HepG2 (cell line): ENCODE data around the gene LRRC10B.

Source experiments
- CHD2 ChIP-seq: IDR thresholded peaks from 2 replicates; pipeline ENCODE4 v1.6.1; 2011; ENCODE audit warnings: low read depth, low read length, improper control_type of control experiment
- FOXM1 ChIP-seq: sonication (generic); formaldehyde crosslinking; IDR thresholded peaks from 2 replicates; pipeline ENCODE4 v1.5.0; 2020; ENCODE audit warnings: missing genetic modification reagents
- ZBTB33 ChIP-seq: sonication (generic); formaldehyde crosslinking; IDR thresholded peaks from 2 replicates; pipeline ENCODE4 v1.4.0; 2020; ENCODE audit warnings: missing genetic modification reagents
- ZNF512 ChIP-seq: sonication (generic); formaldehyde crosslinking; IDR thresholded peaks from 2 replicates; pipeline ENCODE4 v1.4.0; 2020; ENCODE audit warnings: mild to moderate bottlenecking, missing genetic modification reagents
- ZNF687 ChIP-seq: sonication (generic); formaldehyde crosslinking; IDR thresholded peaks from 2 replicates; pipeline ENCODE4 v1.5.1; 2020; ENCODE audit warnings: mild to moderate bottlenecking, missing genetic modification reagents, moderate library complexity
- ZNF704 ChIP-seq: sonication (generic); formaldehyde crosslinking; IDR thresholded peaks from 2 replicates; pipeline ENCODE4 v1.8.1; 2023; ENCODE audit warnings: mild to moderate bottlenecking, inconsistent platforms, moderate library complexity, missing genetic modification reagents, borderline replicate concordance

GRCh38 chr11:61551634-61552033, 43.1 kb downstream of the LRRC10B start:
- no peak for TF ChIP-seq ZBTB33 (CRISPR knock-in tag)
- TF ChIP-seq ZNF512 (CRISPR knock-in tag): no peak
- TF ChIP-seq CHD2: no peak
- TF ChIP-seq FOXM1: no peak
- no peak for TF ChIP-seq ZNF704 (CRISPR knock-in tag)
- TF ChIP-seq ZNF687 (CRISPR knock-in tag): no peak
